Epithelial cell of esophagus (primary cell): ENCODE data around the gene C4orf17.

Experiments
- DNase-seq: peaks from one replicate; pipeline ENCODE4 v3.0.0; 2010; ENCODE audit warnings: low read depth
- H3K4me3 ChIP-seq: 2 replicates; pipeline ENCODE4 v1.5.1; 2011; ENCODE audit warnings: mild to moderate bottlenecking, low read length, control low read depth
- TF ChIP-seq, protein P1 (sequence below): IDR thresholded peaks from 2 replicates; pipeline ENCODE4 v1.5.1; 2011; ENCODE audit warnings: low read depth, mild to moderate bottlenecking, low read length, control low read depth, inconsistent platforms; ENCODE audit not compliant: insufficient read depth; ENCODE audit errors: missing control alignments

Gene C4orf17

DNA sequence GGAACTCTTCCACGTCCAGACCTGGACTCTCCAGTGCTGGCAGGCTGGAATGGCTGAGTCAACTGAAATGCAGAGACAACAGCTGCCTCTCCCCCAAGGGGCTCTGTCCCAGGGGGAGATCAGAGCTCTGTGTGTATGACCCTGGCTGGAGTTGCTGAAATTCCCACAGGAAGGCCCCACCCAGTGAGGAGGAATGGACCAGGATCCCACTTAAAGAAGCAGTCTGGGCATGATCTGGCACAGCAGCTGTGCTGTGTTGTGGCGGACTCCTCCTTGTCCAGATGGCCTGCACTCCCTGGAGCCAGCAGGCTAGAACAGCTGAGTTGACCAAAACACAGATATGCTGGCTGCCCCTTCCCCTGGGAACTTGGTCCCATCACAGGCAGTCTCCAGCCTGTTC is 25.4 kb downstream of the C4orf17 start:
- no peak for DNase-seq
- TF ChIP-seq, protein P1, sequence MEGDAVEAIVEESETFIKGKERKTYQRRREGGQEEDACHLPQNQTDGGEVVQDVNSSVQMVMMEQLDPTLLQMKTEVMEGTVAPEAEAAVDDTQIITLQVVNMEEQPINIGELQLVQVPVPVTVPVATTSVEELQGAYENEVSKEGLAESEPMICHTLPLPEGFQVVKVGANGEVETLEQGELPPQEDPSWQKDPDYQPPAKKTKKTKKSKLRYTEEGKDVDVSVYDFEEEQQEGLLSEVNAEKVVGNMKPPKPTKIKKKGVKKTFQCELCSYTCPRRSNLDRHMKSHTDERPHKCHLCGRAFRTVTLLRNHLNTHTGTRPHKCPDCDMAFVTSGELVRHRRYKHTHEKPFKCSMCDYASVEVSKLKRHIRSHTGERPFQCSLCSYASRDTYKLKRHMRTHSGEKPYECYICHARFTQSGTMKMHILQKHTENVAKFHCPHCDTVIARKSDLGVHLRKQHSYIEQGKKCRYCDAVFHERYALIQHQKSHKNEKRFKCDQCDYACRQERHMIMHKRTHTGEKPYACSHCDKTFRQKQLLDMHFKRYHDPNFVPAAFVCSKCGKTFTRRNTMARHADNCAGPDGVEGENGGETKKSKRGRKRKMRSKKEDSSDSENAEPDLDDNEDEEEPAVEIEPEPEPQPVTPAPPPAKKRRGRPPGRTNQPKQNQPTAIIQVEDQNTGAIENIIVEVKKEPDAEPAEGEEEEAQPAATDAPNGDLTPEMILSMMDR = no peak
- H3K4me3 ChIP-seq = no peak overlapping the region

- TF ChIP-seq, protein P1 = no peak
- H3K4me3 ChIP-seq = no peak overlapping the region
- no peak for DNase-seq
Measured at GRCh38 chr4:99536848-99537247, 26.0 kb downstream of the C4orf17 start.

GRCh38 chr4:99537674-99538073 is 26.9 kb downstream of the C4orf17 start:
- H3K4me3 ChIP-seq = no peak overlapping the region
- no peak for DNase-seq
- TF ChIP-seq, protein P1 = no peak

DNA sequence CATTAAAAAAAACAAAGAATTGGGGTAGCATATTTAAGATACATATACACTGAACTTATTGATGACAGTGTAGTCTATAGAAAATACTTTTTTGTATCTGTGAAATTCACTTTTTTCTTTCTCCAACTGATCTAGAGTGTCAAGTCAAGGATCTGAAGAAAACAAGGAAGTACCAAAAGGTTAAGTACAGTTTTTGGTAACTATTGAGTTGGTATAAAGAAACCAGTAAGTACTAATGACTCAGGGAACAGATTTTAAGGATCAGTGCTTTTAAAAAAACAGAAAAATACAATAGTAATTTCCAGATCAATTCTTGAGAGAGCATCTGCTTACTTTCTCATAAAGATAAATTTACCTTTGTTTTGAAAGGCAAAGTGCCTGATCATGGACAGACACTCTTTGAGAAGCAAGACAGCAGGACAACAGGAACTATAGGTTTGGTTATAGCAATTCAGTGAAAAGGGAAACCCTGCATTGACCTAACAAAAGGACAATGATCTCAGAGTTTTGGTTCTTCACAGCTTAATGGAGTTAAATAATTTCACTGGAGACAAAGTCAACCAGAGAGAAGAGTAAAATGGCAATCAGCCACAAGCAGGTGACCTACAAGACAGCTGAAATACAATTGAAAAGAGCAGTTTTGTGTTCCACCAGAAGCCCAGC is 29.6 kb downstream of the C4orf17 start:
- H3K4me3 ChIP-seq = no peak overlapping the region
- no peak for DNase-seq
- TF ChIP-seq, protein P1 = no peak

GRCh38 chr4:99552872-99553271 is 42.1 kb downstream of the C4orf17 start:
- DNase-seq = no peak
- H3K4me3 ChIP-seq = no peak overlapping the region
- TF ChIP-seq, protein P1 = no peak

DNA sequence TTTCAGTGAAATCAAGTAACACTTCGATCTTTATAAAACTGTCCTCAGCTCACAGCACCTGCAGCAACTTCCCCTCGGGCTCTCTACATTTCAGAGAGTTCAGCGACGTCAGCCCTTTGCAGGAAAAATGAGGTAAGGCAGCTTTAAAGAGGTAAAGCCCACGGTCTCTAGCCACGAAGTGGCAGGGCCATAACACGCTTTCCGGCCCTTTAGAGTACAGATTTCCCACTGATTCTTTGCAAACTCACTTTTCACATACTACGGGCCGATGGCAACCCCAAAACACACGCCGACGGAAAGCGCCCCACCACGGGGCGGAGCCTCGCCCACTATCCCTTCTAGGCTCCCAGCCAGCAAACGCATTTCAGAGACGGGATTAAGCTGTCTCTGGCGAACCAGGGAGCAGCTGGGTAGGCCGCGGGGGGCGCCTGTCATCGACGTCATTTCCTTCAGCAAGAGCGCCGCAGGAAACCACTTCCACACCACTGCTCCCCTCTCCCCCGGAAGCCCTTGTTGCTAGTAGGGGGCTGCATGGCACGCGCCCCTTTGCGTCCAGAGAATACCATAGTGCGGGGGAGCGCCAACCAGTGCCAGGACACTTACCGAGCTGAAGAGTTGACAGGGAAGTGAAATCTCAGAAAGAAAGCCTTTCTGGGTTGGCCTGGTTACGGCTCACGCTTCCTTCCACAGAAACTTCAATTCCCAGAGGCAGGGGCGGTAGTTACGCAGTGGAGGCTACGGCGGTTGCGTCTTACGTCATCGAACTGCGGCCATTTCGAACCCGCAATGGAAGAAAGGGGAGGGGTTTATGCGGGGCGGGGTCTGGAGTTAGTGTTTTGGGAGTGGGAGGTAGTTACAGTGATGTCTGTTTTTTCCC is 52.7 kb downstream of the C4orf17 start, which contains the start of gene TRMT10A:
TRMT10A (minus strand) TSS at position 730 of the 877 bp plus-strand sequence. CDS start 4,701 bp downstream, outside the sequence.
- TF ChIP-seq, protein P1 = no peak
- DNase-seq = peak; percentile 99
- peak within 1 kb of the TSS; percentile 84 for H3K4me3 ChIP-seq
